CD4-positive, alpha-beta T cell (primary cell): Measurements from ENCODE around the gene ZNF746. TPM values are rescaled to one million over a fixed set of nuclear protein-coding genes. Genes with fewer than 3 reads are reported as not detected.
A peak's percentile ranks its signal among the peaks of the same experiment; 100 is the strongest.

Experiments used
- ATAC-seq: fragments of 200-7000 bp; cut with Tn5 transposase; one replicate; pipeline ENCODE4 v1.10.0; 2022; ENCODE audit warnings: mild to moderate bottlenecking; ENCODE audit not compliant: poor library complexity
- CTCF ChIA-PET: fragments of 350-600 bp; sonication (Branson Sonifier 250); formaldehyde crosslinking; loops from one replicate; lab custom pipeline; 2021; ENCODE audit warnings: antibody characterized with exemption, inconsistent platforms; lab: Charles Lee
- POLR2A ChIA-PET: fragments of 350-600 bp; sonication (Branson Sonifier 250); formaldehyde crosslinking; loops from one replicate; lab custom pipeline; 2021; ENCODE audit warnings: antibody characterized with exemption, inconsistent platforms; lab: Charles Lee
- DNase-seq, 14 experiments: peaks; one replicate each; pipeline ENCODE4 v3.0.0-alpha.2; 2013 to 2020; ENCODE audit warnings: mixed read lengths in 2 of 14
- H3K27ac ChIP-seq, 2 donors: one replicate each; pipeline versions ENCODE4 v1.5.1 to v1.7.0; 2013; ENCODE audit warnings: low read length in 2 of 2, low read depth in 1 of 2, mild to moderate bottlenecking in 1 of 2
- H3K27me3 ChIP-seq, 2 experiments: 1 replicate in 1 of 2; 2 replicates in 1 of 2; pipeline versions ENCODE4 v1.6.1 to v1.7.0; 2013; ENCODE audit warnings: low read length in 2 of 2, control low read depth in 1 of 2, mild to moderate bottlenecking in 1 of 2, moderate library complexity in 1 of 2; ENCODE audit not compliant: insufficient read depth in 2 of 2, control insufficient read depth in 1 of 2
- H3K36me3 ChIP-seq: one replicate; pipeline ENCODE4 v1.6.1; 2013; ENCODE audit warnings: low read length, control low read depth; ENCODE audit not compliant: insufficient read depth
- H3K4me1 ChIP-seq: one replicate; pipeline ENCODE4 v1.6.1; 2013; ENCODE audit warnings: low read length, control low read depth; ENCODE audit not compliant: insufficient read depth
- H3K4me3 ChIP-seq: one replicate; pipeline ENCODE4 v1.5.1; 2013; ENCODE audit warnings: mild to moderate bottlenecking, low read length, moderate library complexity
- H3K9me3 ChIP-seq, 2 experiments: 1 replicate in 1 of 2; 2 replicates in 1 of 2; pipeline versions ENCODE4 v1.6.1 to v1.7.0; 2013; ENCODE audit warnings: low read length in 2 of 2, mild to moderate bottlenecking in 2 of 2, control low read depth in 1 of 2, moderate library complexity in 1 of 2; ENCODE audit not compliant: control insufficient read depth in 1 of 2, insufficient read depth in 1 of 2
- H3K27ac Mint-ChIP-seq: one replicate; pipeline ENCODE4 v1.8.0; 2020; ENCODE audit warnings: mixed read lengths
- H3K27me3 Mint-ChIP-seq: one replicate; pipeline ENCODE4 v1.8.0; 2021; ENCODE audit warnings: mixed read lengths
- H3K36me3 Mint-ChIP-seq: one replicate; pipeline ENCODE4 v1.8.0; 2021; ENCODE audit warnings: low read depth, mixed read lengths
- H3K4me1 Mint-ChIP-seq: one replicate; pipeline ENCODE4 v1.8.0; 2021; ENCODE audit warnings: low read depth, mixed read lengths
- H3K4me3 Mint-ChIP-seq: one replicate; pipeline ENCODE4 v1.8.0; 2020; ENCODE audit warnings: mild to moderate bottlenecking, mixed read lengths
- H3K9me3 Mint-ChIP-seq: one replicate; pipeline ENCODE4 v1.8.0; 2020; ENCODE audit warnings: mixed read lengths
- CTCF ChIP-seq: fragments of 200-600 bp; IDR thresholded peaks from one replicate; pipeline ENCODE4 v1.8.0; 2022; ENCODE audit warnings: antibody characterized with exemption, mild to moderate bottlenecking
- intact Hi-C, 2 experiments: fragments of 100-400 bp; cut with DNase I in 1 of 2; cut with micrococcal nuclease in 1 of 2; formaldehyde crosslinking; loops; one replicate each; pipeline versions ENCODE4 v1.15.1 to v1.9.0; 2023 to 2025; cut with DNase I, micrococcal nuclease
- total RNA-seq, 174 experiments: library from RNA in 2 of 174; stranded (reverse) in 2 of 174; gene quantifications; one replicate each; pipeline ENCODE4 v1.2.3 and lab custom pipeline; 2021 to 2026

ZNF746 gene
- total RNA-seq, 2 experiments from 2014 or later, result 28.4 to 30.3 TPM

- peaks cover 4% of the 10 kb centered on the region for H3K4me1 ChIP-seq
- peak in 1 of 14 experiments; percentile 23 for DNase-seq
- no peak overlapping the region for H3K4me3 Mint-ChIP-seq
- no peaks in the 10 kb centered on the region for H3K9me3 Mint-ChIP-seq
- H3K27me3 Mint-ChIP-seq, result no peaks in the 10 kb centered on the region
- ATAC-seq, result peak; percentile 34
- TF ChIP-seq CTCF, result no peak
- ChIA-PET CTCF (no interaction called here), POLR2A (no interaction called here)
- H3K27ac ChIP-seq, result no peak overlapping the region
- H3K4me1 Mint-ChIP-seq, result peaks cover 15% of the 10 kb centered on the region
- no peak overlapping the region for H3K4me3 ChIP-seq
- intact Hi-C loops, result no loop called here
- H3K27me3 ChIP-seq, result no peaks in the 10 kb centered on the region
- H3K36me3 Mint-ChIP-seq, result peaks cover 51% of the 10 kb centered on the region
- no peaks in the 10 kb centered on the region for H3K9me3 ChIP-seq
- peak overlapping the region; percentile 53 for H3K27ac Mint-ChIP-seq
- H3K36me3 ChIP-seq, result peaks cover 28% of the 10 kb centered on the region
These were observed 57.4 kb downstream of the ZNF746 start for GRCh38 chr7:149440222-149440621.

GRCh38 chr7:149436358-149436757 lies 61.3 kb downstream of the ZNF746 start:
- Histone ChIP-seq H3K27me3 (no peaks in the 10 kb centered on the region), H3K9me3 (peaks cover 0 to 6% of the 10 kb centered on the region in 2 experiments), H3K4me3 (no peak overlapping the region), H3K27ac (no peak overlapping the region), H3K36me3 (peaks cover 43% of the 10 kb centered on the region), H3K4me1 (peaks cover 4% of the 10 kb centered on the region)
- no peak overlapping the region for H3K27ac Mint-ChIP-seq
- H3K4me1 Mint-ChIP-seq, result peaks cover 15% of the 10 kb centered on the region
- ChIA-PET POLR2A (interaction anchor here (1.1 kb wide), 1 partner anchor 190 kb away, joined by 3 read pairs; no protein-coding TSS in a partner anchor), CTCF (interaction anchor here (0.7 kb wide), 1 partner anchor 14 kb away, joined by 3 read pairs; no protein-coding TSS in a partner anchor)
- ATAC-seq, result no peak
- DNase-seq, result no peak
- intact Hi-C loops, result no loop called here
- H3K9me3 Mint-ChIP-seq, result no peaks in the 10 kb centered on the region
- H3K27me3 Mint-ChIP-seq, result no peaks in the 10 kb centered on the region
- no peak for TF ChIP-seq CTCF
- peaks cover 68% of the 10 kb centered on the region for H3K36me3 Mint-ChIP-seq
- no peak overlapping the region for H3K4me3 Mint-ChIP-seq

- no peak overlapping the region for H3K4me3 Mint-ChIP-seq
- H3K27ac Mint-ChIP-seq, result no peak overlapping the region
- H3K36me3 Mint-ChIP-seq, result peaks cover 78% of the 10 kb centered on the region
- no peaks in the 10 kb centered on the region for H3K27me3 ChIP-seq
- ChIA-PET POLR2A (no interaction called here), CTCF (no interaction called here)
- H3K27ac ChIP-seq, result no peak overlapping the region
- no peaks in the 10 kb centered on the region for H3K9me3 Mint-ChIP-seq
- intact Hi-C loops, result no loop called here
- H3K4me3 ChIP-seq, result no peak overlapping the region
- H3K36me3 ChIP-seq, result peaks cover 52% of the 10 kb centered on the region
- no peaks in the 10 kb centered on the region for H3K27me3 Mint-ChIP-seq
- TF ChIP-seq CTCF, result no peak
- H3K4me1 ChIP-seq, result no peaks in the 10 kb centered on the region
- H3K9me3 ChIP-seq, result peaks cover 0 to 6% of the 10 kb centered on the region in 2 experiments
- no peak for ATAC-seq
- no peaks in the 10 kb centered on the region for H3K4me1 Mint-ChIP-seq
- no peak for DNase-seq
These were observed 64.5 kb downstream of the ZNF746 start for GRCh38 chr7:149433124-149433523.
